Bronchial epithelial cell (primary cell): ENCODE measurements around the gene PRPF38A. TPM values are rescaled to one million over a fixed set of nuclear protein-coding genes. Genes with fewer than 3 reads are reported as not detected.

ENCODE experiments used
- DNase-seq: peaks from one replicate; pipeline ENCODE4 v3.0.0-alpha.2; 2010; ENCODE audit warnings: low read depth
- FAIRE-seq: peaks from 2 replicates; lab custom pipeline; 2011; peaks lifted over from hg19 to GRCh38; lab: Jason Lieb, UNC
- H3K27me3 ChIP-seq: 2 replicates; pipeline ENCODE4 v1.5.1; 2011; ENCODE audit warnings: low read length; ENCODE audit not compliant: control insufficient read depth, insufficient read depth
- H3K36me3 ChIP-seq: 2 replicates; pipeline ENCODE4 v1.5.1; 2011; ENCODE audit warnings: low read length; ENCODE audit not compliant: control insufficient read depth, insufficient read depth
- H3K4me3 ChIP-seq: 2 replicates; pipeline ENCODE4 v1.5.1; 2011; ENCODE audit warnings: mild to moderate bottlenecking, low read depth, low read length, control low read depth
- CTCF ChIP-seq: IDR thresholded peaks from 2 replicates; pipeline ENCODE4 v1.5.1; 2011; ENCODE audit warnings: mild to moderate bottlenecking, moderate library complexity, low read length, control low read depth, inconsistent platforms; ENCODE audit not compliant: insufficient read depth, severe bottlenecking
- total RNA-seq: library from RNA; depleted of rRNA; stranded (reverse); fragments of >200 nt; gene quantifications from 2 replicates; pipeline ENCODE4 v1.2.1, GENCODE V29; 2014

Gene PRPF38A
- total RNA-seq, 1 donor from 2014 or later = 6.6 TPM

GRCh38 chr1:52423771-52424170 is 19.4 kb downstream of the PRPF38A start:
- H3K27me3 ChIP-seq = no peaks in the 10 kb centered on the region
- no peak for TF ChIP-seq CTCF
- peaks cover 3% of the 10 kb centered on the region for H3K36me3 ChIP-seq

DNA sequence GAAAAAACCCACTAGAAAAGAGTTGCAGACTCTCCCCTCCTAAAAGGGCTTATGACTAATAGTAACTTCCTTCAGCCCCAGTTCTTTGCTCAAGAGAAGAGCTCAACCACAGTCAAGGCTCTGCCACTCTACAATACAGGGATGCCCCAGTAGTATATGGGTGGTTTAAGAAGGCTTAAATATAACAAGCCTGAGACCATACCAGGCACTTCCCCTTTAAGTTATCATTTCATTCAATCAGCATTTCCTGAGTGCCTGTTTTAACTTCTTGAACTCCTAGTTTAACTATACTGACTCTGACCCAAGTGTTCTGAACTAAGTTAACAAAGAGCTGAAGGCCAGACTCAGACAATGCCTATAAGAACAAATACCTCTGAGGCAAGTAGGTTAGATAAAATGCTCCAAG is 19.8 kb downstream of the PRPF38A start:
- TF ChIP-seq CTCF = no peak
- Histone ChIP-seq H3K36me3 (peaks cover 3% of the 10 kb centered on the region), H3K27me3 (no peaks in the 10 kb centered on the region), H3K4me3 (no peak overlapping the region)
- DNase-seq (no peak), FAIRE-seq (no peak)

More at GRCh38 chr1:52423771-52424170, 19.4 kb downstream of the PRPF38A start:
- FAIRE-seq = no peak
- DNase-seq = no peak
- H3K4me3 ChIP-seq = no peak overlapping the region

- no peak for FAIRE-seq
Observed at GRCh38 chr1:52424813-52425212, 20.4 kb downstream of the PRPF38A start.

GRCh38 chr1:52426371-52426770 is 22.0 kb downstream of the PRPF38A start:
- Histone ChIP-seq H3K36me3 (peaks cover 5% of the 10 kb centered on the region), H3K27me3 (no peaks in the 10 kb centered on the region), H3K4me3 (no peak overlapping the region)
- no peak for FAIRE-seq
- TF ChIP-seq CTCF = no peak
- DNase-seq = peak; percentile 60

More at GRCh38 chr1:52424813-52425212, 20.4 kb downstream of the PRPF38A start:
- H3K27me3 ChIP-seq = no peaks in the 10 kb centered on the region
- H3K36me3 ChIP-seq = peaks cover 3% of the 10 kb centered on the region
- TF ChIP-seq CTCF = no peak
- H3K4me3 ChIP-seq = no peak overlapping the region
- DNase-seq = peak; percentile 12

DNA sequence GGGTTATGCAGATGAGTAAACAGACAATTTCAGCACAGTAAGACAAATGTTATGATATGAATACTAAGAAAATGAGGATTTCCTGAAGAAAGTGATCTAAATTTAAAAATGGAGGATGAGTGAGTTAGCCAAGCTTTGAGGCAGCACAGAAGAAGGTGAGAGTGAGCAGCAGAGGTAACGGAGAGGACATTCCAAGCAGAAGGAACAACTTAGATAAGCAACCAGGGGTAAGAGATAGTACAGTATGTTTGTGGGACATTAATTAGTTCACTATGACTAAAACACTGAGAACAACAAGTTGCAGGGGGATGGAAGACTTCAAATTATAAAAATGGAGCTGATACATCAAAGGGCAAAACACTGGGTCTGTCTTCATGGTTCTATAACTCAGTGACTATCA is 22.8 kb downstream of the PRPF38A start:
- H3K27me3 ChIP-seq = no peaks in the 10 kb centered on the region
- no peak for TF ChIP-seq CTCF
- DNase-seq = no peak
- H3K4me3 ChIP-seq = no peak overlapping the region
- peaks cover 5% of the 10 kb centered on the region for H3K36me3 ChIP-seq
- FAIRE-seq = no peak

GRCh38 chr1:52432807-52433206 is 28.4 kb downstream of the PRPF38A start:
- no peak overlapping the region for H3K4me3 ChIP-seq
- peaks cover 4% of the 10 kb centered on the region for H3K36me3 ChIP-seq
- DNase-seq = no peak
- no peak for FAIRE-seq
- no peaks in the 10 kb centered on the region for H3K27me3 ChIP-seq
- no peak for TF ChIP-seq CTCF
